Endothelial cell of umbilical vein (primary cell): ENCODE measurements around the gene MED17. TPM values are rescaled to one million over a fixed set of nuclear protein-coding genes. Genes with fewer than 3 reads are reported as not detected.

ENCODE experiments used
- BruUV-seq: library from RNA; stranded (reverse); fragments of 400-500 nt; replicated peaks from 2 replicates; lab custom pipeline; 2021; lab: Mats Ljungman, UMichigan
- CTCF ChIA-PET: fragments of 300-600, 350-600 bp; sonication (Branson Sonifier 250); formaldehyde crosslinking; loops from one replicate; lab custom pipeline; 2021; ENCODE audit warnings: antibody characterized with exemption, inconsistent platforms; lab: Charles Lee
- POLR2A ChIA-PET: fragments of 300-600, 350-600 bp; sonication (Branson Sonifier 250); formaldehyde crosslinking; loops from one replicate; lab custom pipeline; 2021; ENCODE audit warnings: antibody characterized with exemption, inconsistent platforms; lab: Charles Lee
- DNase-seq: peaks from one replicate; pipeline ENCODE4 v3.0.0-alpha.2; 2011; ENCODE audit warnings: low read depth, low spot score
- FAIRE-seq: peaks from 2 replicates; lab custom pipeline; 2011; peaks lifted over from hg19 to GRCh38; lab: Jason Lieb, UNC
- H2AFZ ChIP-seq: 2 replicates; pipeline ENCODE4 v1.6.0; 2012; ENCODE audit warnings: low read depth, low read length, control low read depth, inconsistent platforms
- H3K27ac ChIP-seq: 2 replicates; pipeline ENCODE4 v1.5.1; 2011; ENCODE audit warnings: low read depth, mild to moderate bottlenecking, control low read depth, low read length, moderate library complexity; ENCODE audit not compliant: insufficient read depth
- H3K27me3 ChIP-seq, 2 experiments: 2 replicates each; pipeline versions ENCODE4 v1.6.0 to v1.6.1; 2011; ENCODE audit warnings: low read length in 2 of 2, mixed read lengths in 1 of 2; ENCODE audit not compliant: control insufficient read depth in 2 of 2, insufficient read depth in 2 of 2
- H3K36me3 ChIP-seq, 2 experiments: 2 replicates in 1 of 2; 3 replicates in 1 of 2; pipeline ENCODE4 v1.5.1; 2011; ENCODE audit warnings: low read length in 2 of 2, mild to moderate bottlenecking in 1 of 2, moderate library complexity in 1 of 2; ENCODE audit not compliant: control insufficient read depth in 2 of 2, insufficient read depth in 2 of 2; ENCODE audit errors: extremely low read depth in 1 of 2
- H3K4me1 ChIP-seq: 3 replicates; pipeline ENCODE4 v1.5.1; 2011; ENCODE audit warnings: mild to moderate bottlenecking, low read length; ENCODE audit not compliant: control insufficient read depth, insufficient read depth; ENCODE audit errors: extremely low read depth
- H3K4me2 ChIP-seq: 2 replicates; pipeline ENCODE4 v1.6.1; 2011; ENCODE audit warnings: low read length, control low read depth, mixed read lengths; ENCODE audit not compliant: insufficient read depth
- H3K4me3 ChIP-seq, 3 experiments: fragments of 200-600 bp in 1 of 3; sonication (generic), shearing (Covaris generic) in 1 of 3; replicated peaks in 1 of 3; 2 replicates each; pipeline ENCODE4 v1.5.1; 2011 to 2016; ENCODE audit warnings: control low read depth in 3 of 3, low read length in 3 of 3, mild to moderate bottlenecking in 2 of 3, inconsistent platforms in 1 of 3, low read depth in 1 of 3, moderate library complexity in 1 of 3; ENCODE audit not compliant: insufficient read depth in 1 of 3
- H3K79me2 ChIP-seq: 2 replicates; pipeline ENCODE4 v1.6.0; 2012; ENCODE audit warnings: low read length, inconsistent platforms; ENCODE audit not compliant: control insufficient read depth, insufficient read depth
- H3K9ac ChIP-seq: replicated peaks from 2 replicates; pipeline ENCODE3; 2011; ENCODE audit warnings: low read length, control low read depth; ENCODE audit not compliant: insufficient read depth; ENCODE audit errors: extremely low read depth
- H3K9me1 ChIP-seq: replicated peaks from 3 replicates; pipeline ENCODE4 v1.6.0; 2011; ENCODE audit warnings: mild to moderate bottlenecking, low read length; ENCODE audit not compliant: control insufficient read depth, insufficient read depth; ENCODE audit errors: extremely low read depth
- H3K9me3 ChIP-seq: replicated peaks from 2 replicates; pipeline ENCODE4 v1.5.1; 2012; ENCODE audit warnings: low read length, inconsistent platforms; ENCODE audit not compliant: control insufficient read depth, insufficient read depth
- H4K20me1 ChIP-seq: replicated peaks from 2 replicates; pipeline ENCODE3; 2011; ENCODE audit warnings: mild to moderate bottlenecking, low read length; ENCODE audit not compliant: control insufficient read depth, insufficient read depth; ENCODE audit errors: extremely low read depth
- EZH2 ChIP-seq: IDR thresholded peaks from 2 replicates; pipeline ENCODE4 v1.6.1; 2012; ENCODE audit warnings: borderline replicate concordance, low read depth, mild to moderate bottlenecking, moderate library complexity, low read length, inconsistent platforms; ENCODE audit not compliant: severe bottlenecking
- FOS ChIP-seq: IDR thresholded peaks from 2 replicates; pipeline ENCODE4 v1.6.1; 2011; ENCODE audit warnings: mild to moderate bottlenecking, low read length, moderate library complexity, borderline replicate concordance; ENCODE audit not compliant: insufficient read depth
- GATA2 ChIP-seq: IDR thresholded peaks from 2 replicates; pipeline ENCODE4 v1.7.0; 2011; ENCODE audit warnings: low read depth, mild to moderate bottlenecking, moderate library complexity, mixed read lengths, low read length; ENCODE audit not compliant: insufficient read length, insufficient read depth
- JUN ChIP-seq: IDR thresholded peaks from 2 replicates; pipeline ENCODE4 v1.6.1; 2011; ENCODE audit warnings: borderline replicate concordance, low read depth; ENCODE audit not compliant: insufficient read length, insufficient read depth
- MYC ChIP-seq: IDR thresholded peaks from one replicate; pipeline ENCODE4 v1.6.1; 2011; ENCODE audit warnings: mild to moderate bottlenecking, low read depth, low read length
- POLR2A ChIP-seq: IDR thresholded peaks from 2 replicates; pipeline ENCODE4 v1.6.1; 2012; ENCODE audit warnings: low read depth, mild to moderate bottlenecking, control low read depth, low read length
- POLR2AphosphoS5 ChIP-seq: IDR thresholded peaks from 2 replicates; pipeline ENCODE4 v1.6.1; 2012; ENCODE audit warnings: low read depth, mild to moderate bottlenecking, control low read depth, low read length, moderate library complexity; ENCODE audit not compliant: insufficient read depth
- dilution Hi-C: fragments of 300-500 bp; cut with MboI; formaldehyde crosslinking; loops from one replicate; pipeline ENCODE4 v1.15.0; 2019; ENCODE audit warnings: low sequenced_read_pairs; ENCODE audit not compliant: extremely low pct_ligation_motif_present
- intact Hi-C: fragments of 100-400 bp; cut with micrococcal nuclease; formaldehyde crosslinking; loops from one replicate; pipeline ENCODE4 v1.10.0; 2022
- polyA plus RNA-seq, 4 experiments: library from polyadenylated mRNA; depleted of rRNA in 3 of 4; stranded (reverse) in 3 of 4; unstranded in 1 of 4; fragments of >200 nt; gene quantifications; 2 replicates each; pipeline versions ENCODE4 v1.2.1 to v1.2.3, GENCODE V29; 2011 to 2012; ENCODE audit warnings: missing spikeins in 1 of 4
- total RNA-seq: library from RNA; stranded (reverse); gene quantifications from 2 replicates; pipeline ENCODE4 v1.2.3, GENCODE V29; 2021
- TF ChIP-seq, protein P1 (sequence below): IDR thresholded peaks from 2 replicates; pipeline ENCODE4 v1.6.1; 2011; ENCODE audit not compliant: insufficient read depth, insufficient read length
- TF ChIP-seq, protein P2 (sequence below), 2 donors: IDR thresholded peaks; 1 replicate in 1 of 2; 2 replicates in 1 of 2; pipeline ENCODE4 v1.5.1; 2011; ENCODE audit warnings: low read length in 2 of 2, mild to moderate bottlenecking in 2 of 2, moderate library complexity in 2 of 2, control low read depth in 1 of 2, inconsistent platforms in 1 of 2, low read depth in 1 of 2; ENCODE audit not compliant: insufficient read depth in 1 of 2; ENCODE audit errors: extremely low read depth in 1 of 2

The MED17 gene
- total and polyA plus RNA-seq, 2 donors (not counting 3 experiments of a cell fraction or from before 2014, with no cell fraction given), result 11.3 to 40.6 TPM

DNA sequence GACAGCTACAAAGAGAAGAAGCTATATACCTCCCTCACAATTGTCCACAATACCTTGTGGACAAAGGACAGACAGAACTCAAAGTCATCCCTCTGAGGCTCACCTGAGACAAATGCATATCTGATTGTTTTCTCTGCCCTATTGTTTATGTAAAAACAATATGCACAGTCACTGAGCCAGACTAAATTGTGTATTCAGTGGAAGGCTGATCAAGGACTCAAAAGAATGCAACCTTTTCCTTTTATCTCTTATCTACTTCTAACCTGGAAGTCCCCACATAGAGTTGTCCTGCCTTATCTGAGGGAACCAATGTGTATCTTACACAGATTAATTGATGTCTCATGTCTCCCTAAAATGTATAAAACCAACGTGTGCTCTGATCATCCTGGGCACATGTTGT, 13.9 kb upstream of the MED17 start:
- H3K4me1 ChIP-seq, result no peaks in the 10 kb centered on the region
- dilution Hi-C loops, result no loop called here
- DNase-seq (no peak), FAIRE-seq (no peak)
- H3K79me2 ChIP-seq, result no peaks in the 10 kb centered on the region
- no peak overlapping the region for H3K27ac ChIP-seq
- no peaks in the 10 kb centered on the region for H3K9me3 ChIP-seq
- intact Hi-C loops, result no loop called here
- BruUV-seq, result no TSS peak
- H3K36me3 ChIP-seq, result no peaks in the 10 kb centered on the region
- no peak overlapping the region for H3K4me3 ChIP-seq
- no peaks in the 10 kb centered on the region for H3K9me1 ChIP-seq
- H4K20me1 ChIP-seq, result no peaks in the 10 kb centered on the region
- H2AFZ ChIP-seq, result no peak overlapping the region
- no peaks in the 10 kb centered on the region for H3K27me3 ChIP-seq
- ChIA-PET POLR2A (no interaction called here), CTCF (no interaction called here)
- TF ChIP-seq, protein P1, sequence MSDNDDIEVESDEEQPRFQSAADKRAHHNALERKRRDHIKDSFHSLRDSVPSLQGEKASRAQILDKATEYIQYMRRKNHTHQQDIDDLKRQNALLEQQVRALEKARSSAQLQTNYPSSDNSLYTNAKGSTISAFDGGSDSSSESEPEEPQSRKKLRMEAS, result no peak
- TF ChIP-seq GATA2, result no peak
- no peak for TF ChIP-seq POLR2AphosphoS5
- TF ChIP-seq MYC, result no peak
- TF ChIP-seq FOS, result no peak
- TF ChIP-seq JUN, result no peak
- TF ChIP-seq POLR2A, result no peak
- TF ChIP-seq, protein P2, sequence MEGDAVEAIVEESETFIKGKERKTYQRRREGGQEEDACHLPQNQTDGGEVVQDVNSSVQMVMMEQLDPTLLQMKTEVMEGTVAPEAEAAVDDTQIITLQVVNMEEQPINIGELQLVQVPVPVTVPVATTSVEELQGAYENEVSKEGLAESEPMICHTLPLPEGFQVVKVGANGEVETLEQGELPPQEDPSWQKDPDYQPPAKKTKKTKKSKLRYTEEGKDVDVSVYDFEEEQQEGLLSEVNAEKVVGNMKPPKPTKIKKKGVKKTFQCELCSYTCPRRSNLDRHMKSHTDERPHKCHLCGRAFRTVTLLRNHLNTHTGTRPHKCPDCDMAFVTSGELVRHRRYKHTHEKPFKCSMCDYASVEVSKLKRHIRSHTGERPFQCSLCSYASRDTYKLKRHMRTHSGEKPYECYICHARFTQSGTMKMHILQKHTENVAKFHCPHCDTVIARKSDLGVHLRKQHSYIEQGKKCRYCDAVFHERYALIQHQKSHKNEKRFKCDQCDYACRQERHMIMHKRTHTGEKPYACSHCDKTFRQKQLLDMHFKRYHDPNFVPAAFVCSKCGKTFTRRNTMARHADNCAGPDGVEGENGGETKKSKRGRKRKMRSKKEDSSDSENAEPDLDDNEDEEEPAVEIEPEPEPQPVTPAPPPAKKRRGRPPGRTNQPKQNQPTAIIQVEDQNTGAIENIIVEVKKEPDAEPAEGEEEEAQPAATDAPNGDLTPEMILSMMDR (IDR thresholded peaks at IDR 0.05; ENCODE audit: extremely low read depth in 1 of 2, insufficient read depth in 1 of 2, low read depth in 1 of 2, low read length in 2 of 2), result no peak
- no peak for TF ChIP-seq EZH2
- H3K4me2 ChIP-seq, result no peak overlapping the region
- no peak overlapping the region for H3K9ac ChIP-seq
